Astrocyte (in vitro differentiated cells and primary cell): ENCODE results near the gene RDH13.

Source experiments
- EZH2 ChIP-seq: IDR thresholded peaks from 2 replicates; pipeline ENCODE4 v1.6.1; 2012; ENCODE audit warnings: mild to moderate bottlenecking, low read length, inconsistent platforms; ENCODE audit not compliant: insufficient read depth
- TF ChIP-seq, protein P1 (sequence below): IDR thresholded peaks from 2 replicates; pipeline ENCODE4 v1.5.1; 2011; ENCODE audit warnings: low read depth, mild to moderate bottlenecking, inconsistent platforms, low read length, moderate library complexity; ENCODE audit not compliant: insufficient read depth

DNA sequence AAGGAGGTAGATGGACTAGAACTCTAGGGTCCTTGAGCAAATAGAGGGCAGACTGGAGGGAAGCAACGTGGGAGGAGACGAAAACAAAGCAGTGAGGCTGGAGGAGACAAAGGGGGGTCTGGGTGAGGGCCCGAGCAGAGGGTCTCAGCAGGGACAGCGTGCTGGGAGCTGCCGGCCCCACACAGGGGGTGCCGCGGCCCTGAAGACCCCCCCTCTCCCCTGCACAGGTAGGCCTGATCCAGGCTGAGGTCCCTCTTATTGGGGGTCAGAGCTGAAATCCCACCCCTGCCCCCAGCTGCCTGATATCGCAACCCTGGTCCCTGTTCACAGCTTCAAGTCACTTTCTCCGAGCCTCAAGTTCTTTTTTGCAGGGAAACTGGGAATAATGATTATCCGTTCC lies 21.5 kb upstream of the RDH13 start:
- TF ChIP-seq, protein P1, sequence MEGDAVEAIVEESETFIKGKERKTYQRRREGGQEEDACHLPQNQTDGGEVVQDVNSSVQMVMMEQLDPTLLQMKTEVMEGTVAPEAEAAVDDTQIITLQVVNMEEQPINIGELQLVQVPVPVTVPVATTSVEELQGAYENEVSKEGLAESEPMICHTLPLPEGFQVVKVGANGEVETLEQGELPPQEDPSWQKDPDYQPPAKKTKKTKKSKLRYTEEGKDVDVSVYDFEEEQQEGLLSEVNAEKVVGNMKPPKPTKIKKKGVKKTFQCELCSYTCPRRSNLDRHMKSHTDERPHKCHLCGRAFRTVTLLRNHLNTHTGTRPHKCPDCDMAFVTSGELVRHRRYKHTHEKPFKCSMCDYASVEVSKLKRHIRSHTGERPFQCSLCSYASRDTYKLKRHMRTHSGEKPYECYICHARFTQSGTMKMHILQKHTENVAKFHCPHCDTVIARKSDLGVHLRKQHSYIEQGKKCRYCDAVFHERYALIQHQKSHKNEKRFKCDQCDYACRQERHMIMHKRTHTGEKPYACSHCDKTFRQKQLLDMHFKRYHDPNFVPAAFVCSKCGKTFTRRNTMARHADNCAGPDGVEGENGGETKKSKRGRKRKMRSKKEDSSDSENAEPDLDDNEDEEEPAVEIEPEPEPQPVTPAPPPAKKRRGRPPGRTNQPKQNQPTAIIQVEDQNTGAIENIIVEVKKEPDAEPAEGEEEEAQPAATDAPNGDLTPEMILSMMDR = no peak
- no peak for TF ChIP-seq EZH2
